NCI-H1694 treated with DMSO at 0.1 percent for 48 hours (cell line): ENCODE measurements around the gene TUT4.
A peak's percentile ranks its signal among the peaks of the same experiment; 100 is the strongest.

Experiments
- DNase-seq: peaks from one replicate; lab custom pipeline; 2025; lab: John Stamatoyannopoulos, UW

The TUT4 gene

GRCh38 chr1:52403566-52404115 is 149.3 kb downstream of the TUT4 start:
- DNase-seq, result peak; percentile 38

GRCh38 chr1:52402860-52403240 is 150.0 kb downstream of the TUT4 start:
- no peak for DNase-seq

GRCh38 chr1:52400131-52400530 is 152.8 kb downstream of the TUT4 start:
- DNase-seq, result no peak

- DNase-seq, result no peak
These were observed 153.3 kb downstream of the TUT4 start for GRCh38 chr1:52399629-52400028.

GRCh38 chr1:52393174-52393573 is 159.7 kb downstream of the TUT4 start:
- no peak for DNase-seq

GRCh38 chr1:52386458-52386857 is 166.4 kb downstream of the TUT4 start:
- DNase-seq, result no peak

- DNase-seq, result no peak
These were observed 167.5 kb downstream of the TUT4 start for GRCh38 chr1:52385376-52385775.
